ENCODE results near the gene SORCS2.
A peak's percentile ranks its signal among the peaks of the same experiment; 100 is the strongest.

The SORCS2 gene

GRCh38 chr4:7267829-7268228 lies 75.5 kb downstream of the SORCS2 start:
- no peak overlapping the region for H3K4me3 ChIP-seq (ENCODE audit: low read depth, low read length)
- TF ChIP-seq CTCF (conservative IDR thresholded peaks at IDR 0.05; ENCODE audit: low read depth, low read length): no peak
- no peak for DNase-seq (ENCODE audit: low read depth)

GRCh38 chr4:7268941-7269340 lies 76.6 kb downstream of the SORCS2 start:
- no peak for TF ChIP-seq CTCF (conservative IDR thresholded peaks at IDR 0.05; ENCODE audit: low read depth, low read length)
- DNase-seq (ENCODE audit: low read depth): no peak
- H3K4me3 ChIP-seq (ENCODE audit: low read depth, low read length): no peak overlapping the region

GRCh38 chr4:7270121-7270520 lies 77.8 kb downstream of the SORCS2 start:
- no peak overlapping the region for H3K4me3 ChIP-seq (ENCODE audit: low read depth, low read length)
- no peak for TF ChIP-seq CTCF (conservative IDR thresholded peaks at IDR 0.05; ENCODE audit: low read depth, low read length)
- DNase-seq (ENCODE audit: low read depth): no peak

- no peak for TF ChIP-seq CTCF (conservative IDR thresholded peaks at IDR 0.05; ENCODE audit: low read depth, low read length)
- H3K4me3 ChIP-seq (ENCODE audit: low read depth, low read length): no peak overlapping the region
- DNase-seq (ENCODE audit: low read depth): no peak
These were observed 80.1 kb downstream of the SORCS2 start for GRCh38 chr4:7272404-7272803.

GRCh38 chr4:7273738-7274297 lies 81.5 kb downstream of the SORCS2 start:
- TF ChIP-seq CTCF (conservative IDR thresholded peaks at IDR 0.05; ENCODE audit: low read depth, low read length): no peak
- DNase-seq (ENCODE audit: low read depth): no peak
- H3K4me3 ChIP-seq (ENCODE audit: low read depth, low read length): no peak overlapping the region

GRCh38 chr4:7275067-7275466 lies 82.7 kb downstream of the SORCS2 start:
- DNase-seq (ENCODE audit: low read depth): no peak
- H3K4me3 ChIP-seq (ENCODE audit: low read depth, low read length): no peak overlapping the region
- no peak for TF ChIP-seq CTCF (conservative IDR thresholded peaks at IDR 0.05; ENCODE audit: low read depth, low read length)

GRCh38 chr4:7275490-7276154 lies 83.3 kb downstream of the SORCS2 start:
- peak; percentile 17 for TF ChIP-seq CTCF (conservative IDR thresholded peaks at IDR 0.05; ENCODE audit: low read depth, low read length)
- DNase-seq (ENCODE audit: low read depth): no peak
- no peak overlapping the region for H3K4me3 ChIP-seq (ENCODE audit: low read depth, low read length)

Data from choroid plexus epithelial cell (primary cell).